Stimulated activated naive CD4-positive, alpha-beta T cell treated with Interleukin-2 at 50 U/mL for 16 hours (primary cell): ENCODE measurements around the gene MAP1A.

Experiments used
- DNase-seq: peaks from one replicate; lab custom pipeline; 2025; lab: John Stamatoyannopoulos, UW

The MAP1A gene

GRCh38 chr15:43517354-43518196, at the start of gene MAP1A:
Gene MAP1A (plus strand): TSS chr15:43517608. CDS start chr15:43521474, 3,866 bp downstream.
- DNase-seq, result no peak

GRCh38 chr15:43469867-43470266, 47.5 kb upstream of the MAP1A start:
- no peak for DNase-seq

GRCh38 chr15:43471975-43472374, 45.4 kb upstream of the MAP1A start:
- no peak for DNase-seq

GRCh38 chr15:43473885-43474284, 43.5 kb upstream of the MAP1A start:
- DNase-seq, result no peak

DNA sequence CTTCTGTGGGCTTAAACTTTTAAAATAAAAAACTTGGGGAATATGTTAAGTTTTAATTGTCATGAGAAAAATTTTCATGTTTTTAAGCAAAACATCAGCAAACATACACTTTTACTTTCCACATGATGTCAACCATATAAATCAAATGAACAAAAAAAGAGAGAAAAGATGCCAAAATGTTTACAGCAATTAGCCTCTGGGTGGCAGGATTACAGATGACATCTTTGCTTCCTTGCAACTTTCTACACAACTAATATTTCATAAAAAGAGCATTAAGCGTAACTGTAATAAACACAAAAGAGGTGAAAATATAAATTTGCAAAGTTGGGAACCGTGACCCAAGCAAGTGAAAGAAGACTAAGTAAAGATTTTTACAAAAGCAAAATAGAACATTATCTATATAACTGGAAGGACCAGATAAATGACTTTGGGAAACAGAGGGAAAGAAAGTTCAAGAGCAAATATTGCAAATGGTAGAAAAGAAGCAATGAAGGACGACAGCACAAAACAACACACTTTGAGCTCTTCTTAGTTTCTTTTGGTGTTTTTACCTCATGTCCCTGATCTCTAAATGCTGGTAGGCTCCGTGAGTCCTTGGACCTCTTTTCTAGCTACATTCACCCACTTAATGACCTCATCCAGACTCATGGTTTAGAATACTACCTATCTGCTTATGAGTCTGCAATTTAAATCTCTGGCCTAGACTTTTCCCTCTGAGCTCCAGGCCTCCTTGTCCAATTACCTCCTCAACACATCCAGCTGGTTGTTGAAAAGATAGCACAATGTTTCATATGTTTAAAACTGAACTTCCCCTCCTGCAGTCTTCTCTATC, 33.9 kb upstream of the MAP1A start:
- no peak for DNase-seq

DNA sequence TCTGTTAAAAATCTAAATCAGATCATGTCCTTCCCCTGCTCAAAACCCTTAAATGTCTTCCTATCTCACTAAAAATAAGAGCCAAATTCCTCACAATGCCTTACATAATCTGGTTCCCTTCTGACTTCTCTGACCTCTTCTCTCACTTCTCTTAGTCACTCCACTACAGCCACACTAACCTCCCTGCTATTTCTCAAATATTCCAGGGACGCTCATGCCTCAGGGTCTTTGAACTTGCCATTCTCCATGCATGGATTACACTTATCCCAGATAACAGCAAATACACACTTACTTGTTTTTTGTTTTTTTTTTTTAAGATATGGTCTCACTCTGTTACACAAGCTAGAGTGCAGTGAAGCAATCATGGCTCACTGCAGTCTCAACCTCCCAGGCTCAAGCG, 33.0 kb upstream of the MAP1A start:
- no peak for DNase-seq

GRCh38 chr15:43487271-43487895, 30.0 kb upstream of the MAP1A start:
- no peak for DNase-seq

DNA sequence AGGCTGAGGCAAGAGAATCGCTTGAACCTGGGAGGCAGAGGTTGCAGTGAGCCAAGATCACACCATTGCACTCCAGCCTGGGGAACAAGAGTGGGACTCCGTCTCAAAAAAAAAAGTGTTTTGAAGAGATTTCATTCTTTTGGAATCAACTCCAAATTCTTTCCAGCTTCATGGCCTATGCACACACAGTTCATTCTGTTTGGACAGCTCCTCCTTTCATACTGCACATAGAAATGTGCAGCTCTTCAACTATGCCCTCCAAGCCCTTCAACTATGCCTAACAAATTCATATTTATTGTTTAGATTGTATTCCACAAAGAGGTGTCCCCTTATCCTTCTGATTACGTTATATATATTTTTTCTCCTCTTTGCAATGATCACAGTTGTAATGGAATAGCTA, 28.6 kb upstream of the MAP1A start:
- DNase-seq, result no peak

- no peak for DNase-seq
These were observed 28.2 kb upstream of the MAP1A start for GRCh38 chr15:43489191-43489590.

DNA sequence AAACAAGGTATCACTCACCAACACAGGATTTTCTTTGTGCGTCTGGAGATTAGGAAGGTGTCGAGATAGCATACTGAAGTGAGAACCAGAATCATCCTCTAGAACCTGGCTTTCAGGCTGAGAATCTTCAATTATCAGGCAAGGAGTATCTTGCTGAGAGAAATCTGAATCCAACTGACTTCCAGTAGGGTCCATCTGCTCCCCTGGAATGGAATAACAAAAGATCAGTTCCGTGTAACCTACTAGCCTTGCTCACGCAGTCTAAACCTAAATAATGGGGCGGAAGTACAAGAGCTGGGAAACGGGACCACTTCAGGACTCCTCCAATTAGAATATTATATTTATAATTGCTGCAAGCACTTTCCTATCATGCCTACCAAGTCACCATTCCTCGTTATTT, 25.1 kb upstream of the MAP1A start:
- no peak for DNase-seq

GRCh38 chr15:43492673-43493601, 24.5 kb upstream of the MAP1A start, which contains the start of gene TP53BP1:
Gene TP53BP1 (minus strand): TSS chr15:43493156. CDS start chr15:43493043, 113 bp downstream.
- peak; percentile 95 for DNase-seq

GRCh38 chr15:43493703-43494472, 23.5 kb upstream of the MAP1A start:
- DNase-seq, result no peak

GRCh38 chr15:43498990-43499389, 18.4 kb upstream of the MAP1A start:
- DNase-seq, result no peak

GRCh38 chr15:43499635-43500034, 17.8 kb upstream of the MAP1A start:
- no peak for DNase-seq

- no peak for DNase-seq
These were observed 11.7 kb upstream of the MAP1A start for GRCh38 chr15:43505738-43506137.

DNA sequence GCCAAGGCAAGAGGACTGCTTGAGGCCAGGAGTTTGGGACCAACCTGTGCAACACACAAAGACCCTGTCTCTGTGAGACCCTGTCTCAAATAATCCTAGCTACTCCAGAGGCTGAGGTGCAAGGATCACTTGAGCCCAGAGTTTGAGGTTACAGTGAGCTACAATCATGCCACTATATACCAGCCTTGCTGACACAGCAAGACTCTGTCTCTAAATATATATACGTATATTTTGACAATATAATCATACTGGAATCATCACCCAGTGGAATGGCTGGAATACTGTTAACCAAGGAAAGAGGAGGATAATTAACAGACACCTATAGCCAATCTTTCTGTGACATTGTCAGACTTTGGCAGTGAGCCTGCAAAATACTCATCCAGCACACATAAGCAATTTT, 9.0 kb upstream of the MAP1A start:
- no peak for DNase-seq

GRCh38 chr15:43508991-43509659, 8.3 kb upstream of the MAP1A start:
- DNase-seq, result no peak

GRCh38 chr15:43509660-43510199, 7.7 kb upstream of the MAP1A start:
- DNase-seq, result no peak

DNA sequence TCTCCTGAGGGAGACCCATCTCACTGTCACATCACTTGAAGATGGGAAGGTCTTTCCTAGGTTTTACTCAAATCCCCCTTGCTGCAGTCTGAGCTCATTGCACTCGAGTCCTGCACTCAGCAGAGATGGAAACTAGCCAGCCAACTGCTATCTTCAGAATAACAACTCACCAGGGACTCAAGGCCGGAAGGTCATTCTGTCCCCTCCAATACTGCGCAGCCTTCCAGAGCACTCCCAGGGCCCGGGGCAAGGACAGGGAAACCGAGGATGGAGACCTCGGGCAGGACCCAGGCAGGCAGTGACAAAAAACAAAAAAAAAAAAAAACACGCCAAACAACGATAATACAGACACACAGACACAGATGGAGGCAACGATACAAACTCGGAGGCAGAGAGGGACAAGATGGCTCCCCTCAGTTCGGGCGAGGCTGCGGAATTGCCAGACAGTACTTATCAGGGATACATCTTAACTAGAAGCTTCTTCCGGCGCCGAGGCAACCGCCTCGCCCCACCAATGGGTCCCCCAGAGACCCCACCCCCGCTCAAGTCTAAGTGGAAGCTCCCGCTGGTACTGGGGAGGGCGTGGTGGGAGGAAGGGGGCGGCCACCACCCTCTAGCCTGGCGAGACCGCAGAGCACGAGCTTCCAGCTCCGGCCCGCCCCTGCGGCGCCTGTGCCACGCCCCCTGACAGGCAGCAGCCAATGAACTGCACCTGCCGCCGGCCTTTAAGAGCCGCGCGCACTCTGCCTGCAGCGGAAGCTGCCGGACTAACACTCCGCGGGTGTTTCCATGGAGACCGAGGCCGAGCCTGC, 7.0 kb upstream of the MAP1A start:
- DNase-seq, result peak; percentile 97
